Tibial nerve (tissue), 4 donors: ENCODE measurements around the gene SF3A1. TPM values are rescaled to one million over a fixed set of nuclear protein-coding genes. Genes with fewer than 3 reads are reported as not detected.
"Not testable (repeated sequence)": the region's sequence is repeated elsewhere in the genome, so short reads cannot be mapped to it uniquely, and the experiment has no call there.

ENCODE experiments used
- DNase-seq, 2 donors: peaks; one replicate each; pipeline ENCODE4 v3.0.0-alpha.2; 2019; ENCODE audit warnings: low spot score in 2 of 2
- H3K27ac ChIP-seq, 4 donors: fragments of 200-600 bp; sonication (generic) in 3 of 4; one replicate each; pipeline ENCODE4 v1.5.1; 2017 to 2019; ENCODE audit warnings: mild to moderate bottlenecking in 1 of 4
- H3K27me3 ChIP-seq, 2 donors: fragments of 200-600 bp; sonication (generic) in 1 of 2; one replicate each; pipeline versions ENCODE4 v1.5.1 to v1.6.0; 2017 to 2019
- H3K36me3 ChIP-seq, 3 donors: fragments of 200-600 bp; sonication (generic); one replicate each; pipeline ENCODE4 v1.5.1; 2018 to 2019
- H3K4me1 ChIP-seq, 4 donors: fragments of 200-600 bp; sonication (generic) in 3 of 4; one replicate each; pipeline ENCODE4 v1.5.1; 2017 to 2019
- H3K4me3 ChIP-seq, 4 donors: fragments of 200-600 bp; sonication (generic) in 3 of 4; one replicate each; pipeline ENCODE4 v1.5.1; 2017 to 2019; ENCODE audit warnings: mild to moderate bottlenecking in 1 of 4, moderate library complexity in 1 of 4
- H3K9me3 ChIP-seq, 4 donors: fragments of 200-600 bp; sonication (generic) in 3 of 4; one replicate each; pipeline ENCODE4 v1.5.1; 2017 to 2019
- CTCF ChIP-seq, 5 experiments: fragments of 200-600 bp in 3 of 5; fragments of 450-650 bp in 2 of 5; sonication (generic) in 3 of 5; IDR thresholded peaks; one replicate each; pipeline ENCODE4 v1.5.1; 2016 to 2019; ENCODE audit warnings: antibody characterized with exemption in 5 of 5, mild to moderate bottlenecking in 3 of 5, moderate library complexity in 2 of 5
- EP300 ChIP-seq, 2 donors: sonication (generic); formaldehyde crosslinking; IDR thresholded peaks; one replicate each; pipeline ENCODE4 v1.6.1; 2017; ENCODE audit warnings: antibody characterized with exemption in 2 of 2, mild to moderate bottlenecking in 1 of 2
- POLR2A ChIP-seq, 2 donors: fragments of 450-650 bp; IDR thresholded peaks; one replicate each; pipeline ENCODE4 v1.6.1; 2017; ENCODE audit warnings: antibody characterized with exemption in 2 of 2, mild to moderate bottlenecking in 2 of 2, moderate library complexity in 2 of 2
- WGBS, 2 donors: methylation state at CpG; one replicate each; pipeline ENCODE4 v1.1.5; 2018; 5-methylcytosine and 5-hydroxymethylcytosine counted together
- total RNA-seq, 4 donors: library from RNA; depleted of rRNA; stranded (reverse); fragments of >200 nt; gene quantifications; one replicate each; pipeline ENCODE4 v1.1.0, GENCODE V29; 2016

The SF3A1 gene
- 10 to 100 TPM; 76.2 to 98.1 (median 91.7) TPM for total RNA-seq

- peaks cover 0 to 43% (median 30%) of the 10 kb centered on the region in 4 donors for H3K4me1 ChIP-seq
- WGBS, 2 donors, result 0 to 1% methylated on average over 43 to 51 of the region's 91 CpGs
Measured at GRCh38 chr22:30356449-30357235, at the start of gene SF3A1, which contains the start of gene CCDC157. TSS of gene SF3A1 (minus strand) at chr22:30356894. CDS start at chr22:30356792, 102 bp downstream. TSS of gene CCDC157 (plus strand) at chr22:30357007. CDS start at chr22:30366001, 8,994 bp downstream.

GRCh38 chr22:30406400-30406799, 49.7 kb upstream of the SF3A1 start:
- no peak overlapping the region for H3K27ac ChIP-seq
- H3K36me3 ChIP-seq, result peaks cover 0 to 56% (median 5%) of the 10 kb centered on the region in 3 donors
- no peak for DNase-seq
- H3K9me3 ChIP-seq, result no peaks in the 10 kb centered on the region
- WGBS, 2 donors, result 67 to 76% methylated on average over 6 of the region's 6 CpGs
- no peaks in the 10 kb centered on the region for H3K27me3 ChIP-seq
- H3K4me3 ChIP-seq, result no peak overlapping the region
- no peak for TF ChIP-seq POLR2A (IDR thresholded peaks at IDR 0.05)
- no peak for TF ChIP-seq CTCF (IDR thresholded peaks at IDR 0.05)
- TF ChIP-seq EP300 (IDR thresholded peaks at IDR 0.05), result no peak
- peaks cover 0 to 17% (median 6%) of the 10 kb centered on the region in 4 donors for H3K4me1 ChIP-seq

More at GRCh38 chr22:30356449-30357235, at the start of gene SF3A1, which contains the start of gene CCDC157:
- Histone ChIP-seq H3K27me3 (no peaks in the 10 kb centered on the region), H3K27ac (peak within 1 kb of the TSS; percentile 84 to 100 (median 97)), H3K9me3 (no peaks in the 10 kb centered on the region), H3K4me3 (peak within 1 kb of the TSS; percentile 56 to 98 (median 80)), H3K36me3 (peaks cover 0 to 15% (median 11%) of the 10 kb centered on the region in 3 donors)
- TF ChIP-seq CTCF (IDR thresholded peaks at IDR 0.05) (peak in 2 of 5 experiments; percentile 47 to 64), POLR2A (IDR thresholded peaks at IDR 0.05) (peak; percentile 81 to 93), EP300 (IDR thresholded peaks at IDR 0.05) (peak; percentile 82 to 99)
- peak; percentile 60 to 65 for DNase-seq

- no peak for DNase-seq
- WGBS, 2 donors, result 51 to 72% methylated on average over 4 of the region's 4 CpGs
- H3K9me3 ChIP-seq, result no peaks in the 10 kb centered on the region
- H3K4me1 ChIP-seq, result peaks cover 0 to 17% (median 6%) of the 10 kb centered on the region in 4 donors
- no peaks in the 10 kb centered on the region for H3K27me3 ChIP-seq
- no peak for TF ChIP-seq CTCF (IDR thresholded peaks at IDR 0.05)
- no peak for TF ChIP-seq EP300 (IDR thresholded peaks at IDR 0.05)
- no peak for TF ChIP-seq POLR2A (IDR thresholded peaks at IDR 0.05)
- H3K36me3 ChIP-seq, result peaks cover 0 to 51% (median 4%) of the 10 kb centered on the region in 3 donors
- no peak overlapping the region for H3K27ac ChIP-seq
- H3K4me3 ChIP-seq, result no peak overlapping the region
Measured at GRCh38 chr22:30405731-30406130, 49.0 kb upstream of the SF3A1 start.

- Histone ChIP-seq H3K36me3 (peaks cover 0 to 37% (median 0%) of the 10 kb centered on the region in 3 donors), H3K27ac (no peak overlapping the region), H3K27me3 (no peaks in the 10 kb centered on the region), H3K4me1 (peaks cover 0 to 28% (median 6%) of the 10 kb centered on the region in 4 donors), H3K9me3 (no peaks in the 10 kb centered on the region), H3K4me3 (no peak overlapping the region)
- WGBS, 2 donors, result 63 to 85% methylated on average over 6 of the region's 6 CpGs
- no peak for DNase-seq
- TF ChIP-seq POLR2A (IDR thresholded peaks at IDR 0.05) (no peak), CTCF (IDR thresholded peaks at IDR 0.05) (no peak), EP300 (IDR thresholded peaks at IDR 0.05) (no peak)
Measured at GRCh38 chr22:30404307-30404706, 47.6 kb upstream of the SF3A1 start.

GRCh38 chr22:30402766-30403104, 46.0 kb upstream of the SF3A1 start:
- not testable (repeated sequence) for H3K4me3 ChIP-seq, DNase-seq, H3K27me3 ChIP-seq, H3K9me3 ChIP-seq
- WGBS, 2 donors, result 90 to 93% methylated on average over 5 of the region's 5 CpGs
- H3K27ac ChIP-seq, result peak overlapping the region in 3 of 4 donors; percentile 5 to 79 (median 43)
- peaks cover 0 to 23% (median 0%) of the 10 kb centered on the region in 3 donors for H3K36me3 ChIP-seq
- H3K4me1 ChIP-seq, result peaks cover 0 to 44% (median 9%) of the 10 kb centered on the region in 4 donors
